ENCODE data around the gene PARP4. TPM values are rescaled to one million over a fixed set of nuclear protein-coding genes. Genes with fewer than 3 reads are reported as not detected.

PARP4 gene
- total and polyA plus RNA-seq, 2 of the 13 experiments (the other 11 are each of a cell fraction or from before 2014, with no cell fraction given), result 40.5 to 42.6 TPM

DNA sequence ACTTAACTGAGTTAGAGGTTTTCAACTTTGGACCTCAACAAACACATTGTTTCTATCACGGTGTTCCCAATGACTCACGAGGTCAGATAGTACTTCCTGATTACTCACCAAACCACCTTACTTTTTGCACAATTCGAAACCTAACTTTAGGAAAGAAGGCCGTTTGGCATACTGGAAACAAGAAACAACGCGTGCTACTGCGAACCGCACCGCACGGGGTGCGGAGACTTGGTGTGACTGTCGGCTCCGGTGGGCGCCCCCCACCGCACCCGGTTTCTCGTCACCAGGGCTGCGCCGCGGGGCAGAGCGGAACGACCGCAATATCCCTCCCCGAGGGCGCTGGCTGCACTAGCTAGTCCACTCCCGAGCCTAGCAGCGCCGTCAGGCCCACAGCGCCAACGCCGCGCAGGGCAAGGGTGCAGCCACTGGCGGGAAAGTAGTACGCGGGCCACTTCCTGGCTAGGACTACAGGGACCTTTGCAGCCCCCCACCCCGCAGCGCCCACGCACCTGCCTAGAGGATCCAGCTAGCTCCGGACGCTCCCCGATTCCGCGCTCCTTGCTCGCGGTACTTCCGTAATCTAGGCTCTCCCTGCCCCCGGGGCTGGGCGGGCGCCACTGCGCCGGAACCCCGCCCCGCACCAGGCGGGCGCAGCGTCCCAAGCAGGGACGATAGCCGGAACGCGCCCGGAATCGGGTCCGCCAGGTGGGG, at the start of gene PARP4 (continued):
- TF ChIP-seq, protein P1, sequence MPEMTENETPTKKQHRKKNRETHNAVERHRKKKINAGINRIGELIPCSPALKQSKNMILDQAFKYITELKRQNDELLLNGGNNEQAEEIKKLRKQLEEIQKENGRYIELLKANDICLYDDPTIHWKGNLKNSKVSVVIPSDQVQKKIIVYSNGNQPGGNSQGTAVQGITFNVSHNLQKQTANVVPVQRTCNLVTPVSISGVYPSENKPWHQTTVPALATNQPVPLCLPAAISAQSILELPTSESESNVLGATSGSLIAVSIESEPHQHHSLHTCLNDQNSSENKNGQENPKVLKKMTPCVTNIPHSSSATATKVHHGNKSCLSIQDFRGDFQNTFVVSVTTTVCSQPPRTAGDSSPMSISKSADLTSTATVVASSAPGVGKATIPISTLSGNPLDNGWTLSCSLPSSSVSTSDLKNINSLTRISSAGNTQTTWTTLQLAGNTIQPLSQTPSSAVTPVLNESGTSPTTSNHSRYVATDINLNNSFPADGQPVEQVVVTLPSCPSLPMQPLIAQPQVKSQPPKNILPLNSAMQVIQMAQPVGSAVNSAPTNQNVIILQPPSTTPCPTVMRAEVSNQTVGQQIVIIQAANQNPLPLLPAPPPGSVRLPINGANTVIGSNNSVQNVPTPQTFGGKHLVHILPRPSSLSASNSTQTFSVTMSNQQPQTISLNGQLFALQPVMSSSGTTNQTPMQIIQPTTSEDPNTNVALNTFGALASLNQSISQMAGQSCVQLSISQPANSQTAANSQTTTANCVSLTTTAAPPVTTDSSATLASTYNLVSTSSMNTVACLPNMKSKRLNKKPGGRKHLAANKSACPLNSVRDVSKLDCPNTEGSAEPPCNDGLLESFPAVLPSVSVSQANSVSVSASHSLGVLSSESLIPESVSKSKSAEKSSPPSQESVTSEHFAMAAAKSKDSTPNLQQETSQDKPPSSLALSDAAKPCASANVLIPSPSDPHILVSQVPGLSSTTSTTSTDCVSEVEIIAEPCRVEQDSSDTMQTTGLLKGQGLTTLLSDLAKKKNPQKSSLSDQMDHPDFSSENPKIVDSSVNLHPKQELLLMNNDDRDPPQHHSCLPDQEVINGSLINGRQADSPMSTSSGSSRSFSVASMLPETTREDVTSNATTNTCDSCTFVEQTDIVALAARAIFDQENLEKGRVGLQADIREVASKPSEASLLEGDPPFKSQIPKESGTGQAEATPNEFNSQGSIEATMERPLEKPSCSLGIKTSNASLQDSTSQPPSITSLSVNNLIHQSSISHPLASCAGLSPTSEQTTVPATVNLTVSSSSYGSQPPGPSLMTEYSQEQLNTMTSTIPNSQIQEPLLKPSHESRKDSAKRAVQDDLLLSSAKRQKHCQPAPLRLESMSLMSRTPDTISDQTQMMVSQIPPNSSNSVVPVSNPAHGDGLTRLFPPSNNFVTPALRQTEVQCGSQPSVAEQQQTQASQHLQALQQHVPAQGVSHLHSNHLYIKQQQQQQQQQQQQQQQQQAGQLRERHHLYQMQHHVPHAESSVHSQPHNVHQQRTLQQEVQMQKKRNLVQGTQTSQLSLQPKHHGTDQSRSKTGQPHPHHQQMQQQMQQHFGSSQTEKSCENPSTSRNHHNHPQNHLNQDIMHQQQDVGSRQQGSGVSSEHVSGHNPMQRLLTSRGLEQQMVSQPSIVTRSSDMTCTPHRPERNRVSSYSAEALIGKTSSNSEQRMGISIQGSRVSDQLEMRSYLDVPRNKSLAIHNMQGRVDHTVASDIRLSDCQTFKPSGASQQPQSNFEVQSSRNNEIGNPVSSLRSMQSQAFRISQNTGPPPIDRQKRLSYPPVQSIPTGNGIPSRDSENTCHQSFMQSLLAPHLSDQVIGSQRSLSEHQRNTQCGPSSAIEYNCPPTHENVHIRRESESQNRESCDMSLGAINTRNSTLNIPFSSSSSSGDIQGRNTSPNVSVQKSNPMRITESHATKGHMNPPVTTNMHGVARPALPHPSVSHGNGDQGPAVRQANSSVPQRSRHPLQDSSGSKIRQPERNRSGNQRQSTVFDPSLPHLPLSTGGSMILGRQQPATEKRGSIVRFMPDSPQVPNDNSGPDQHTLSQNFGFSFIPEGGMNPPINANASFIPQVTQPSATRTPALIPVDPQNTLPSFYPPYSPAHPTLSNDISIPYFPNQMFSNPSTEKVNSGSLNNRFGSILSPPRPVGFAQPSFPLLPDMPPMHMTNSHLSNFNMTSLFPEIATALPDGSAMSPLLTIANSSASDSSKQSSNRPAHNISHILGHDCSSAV (CRISPR knock-in tag; IDR thresholded peaks at IDR 0.05; ENCODE audit: borderline replicate concordance), result 0 out of 2 replicates have a peak, but pooled peaks have one; percentile 46
- peak in 1 of 2 experiments; percentile 4; a peak in 1 of 4 replicates for TF ChIP-seq MAFK (conservative IDR thresholded peaks at IDR 0.05 in 1 of 2, IDR thresholded peaks at IDR 0.05 in 1 of 2; ENCODE audit: low read length in 2 of 2)
- TF ChIP-seq HCFC1 (IDR thresholded peaks at IDR 0.05; ENCODE audit: low read depth, low read length), result no peak
- TF ChIP-seq, protein P2, sequence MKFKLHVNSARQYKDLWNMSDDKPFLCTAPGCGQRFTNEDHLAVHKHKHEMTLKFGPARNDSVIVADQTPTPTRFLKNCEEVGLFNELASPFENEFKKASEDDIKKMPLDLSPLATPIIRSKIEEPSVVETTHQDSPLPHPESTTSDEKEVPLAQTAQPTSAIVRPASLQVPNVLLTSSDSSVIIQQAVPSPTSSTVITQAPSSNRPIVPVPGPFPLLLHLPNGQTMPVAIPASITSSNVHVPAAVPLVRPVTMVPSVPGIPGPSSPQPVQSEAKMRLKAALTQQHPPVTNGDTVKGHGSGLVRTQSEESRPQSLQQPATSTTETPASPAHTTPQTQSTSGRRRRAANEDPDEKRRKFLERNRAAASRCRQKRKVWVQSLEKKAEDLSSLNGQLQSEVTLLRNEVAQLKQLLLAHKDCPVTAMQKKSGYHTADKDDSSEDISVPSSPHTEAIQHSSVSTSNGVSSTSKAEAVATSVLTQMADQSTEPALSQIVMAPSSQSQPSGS (CRISPR knock-in tag; IDR thresholded peaks at IDR 0.05), result peak; percentile 20
- TF ChIP-seq NR2C2 (CRISPR knock-in tag; IDR thresholded peaks at IDR 0.05; ENCODE audit: borderline replicate concordance), result peak; percentile 91
- peak; percentile 69; the same call in 1 of the 2 replicates for TF ChIP-seq ZC3H4 (CRISPR knock-in tag; IDR thresholded peaks at IDR 0.05; ENCODE audit: borderline replicate concordance)
- TF ChIP-seq, protein P3, sequence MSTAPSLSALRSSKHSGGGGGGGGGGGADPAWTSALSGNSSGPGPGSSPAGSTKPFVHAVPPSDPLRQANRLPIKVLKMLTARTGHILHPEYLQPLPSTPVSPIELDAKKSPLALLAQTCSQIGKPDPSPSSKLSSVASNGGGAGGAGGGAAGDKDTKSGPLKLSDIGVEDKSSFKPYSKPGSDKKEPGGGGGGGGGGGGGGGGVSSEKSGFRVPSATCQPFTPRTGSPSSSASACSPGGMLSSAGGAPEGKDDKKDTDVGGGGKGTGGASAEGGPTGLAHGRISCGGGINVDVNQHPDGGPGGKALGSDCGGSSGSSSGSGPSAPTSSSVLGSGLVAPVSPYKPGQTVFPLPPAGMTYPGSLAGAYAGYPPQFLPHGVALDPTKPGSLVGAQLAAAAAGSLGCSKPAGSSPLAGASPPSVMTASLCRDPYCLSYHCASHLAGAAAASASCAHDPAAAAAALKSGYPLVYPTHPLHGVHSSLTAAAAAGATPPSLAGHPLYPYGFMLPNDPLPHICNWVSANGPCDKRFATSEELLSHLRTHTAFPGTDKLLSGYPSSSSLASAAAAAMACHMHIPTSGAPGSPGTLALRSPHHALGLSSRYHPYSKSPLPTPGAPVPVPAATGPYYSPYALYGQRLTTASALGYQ (CRISPR knock-in tag; IDR thresholded peaks at IDR 0.05), result peak; percentile 62; the same call in 1 of the 2 replicates
- TF ChIP-seq SALL2 (CRISPR knock-in tag; IDR thresholded peaks at IDR 0.05), result peak; percentile 46; the same call in 1 of the 2 replicates
- TF ChIP-seq ZNF660 (CRISPR knock-in tag; IDR thresholded peaks at IDR 0.05; ENCODE audit: borderline replicate concordance, low read depth), result no peak
- TF ChIP-seq, protein P4, sequence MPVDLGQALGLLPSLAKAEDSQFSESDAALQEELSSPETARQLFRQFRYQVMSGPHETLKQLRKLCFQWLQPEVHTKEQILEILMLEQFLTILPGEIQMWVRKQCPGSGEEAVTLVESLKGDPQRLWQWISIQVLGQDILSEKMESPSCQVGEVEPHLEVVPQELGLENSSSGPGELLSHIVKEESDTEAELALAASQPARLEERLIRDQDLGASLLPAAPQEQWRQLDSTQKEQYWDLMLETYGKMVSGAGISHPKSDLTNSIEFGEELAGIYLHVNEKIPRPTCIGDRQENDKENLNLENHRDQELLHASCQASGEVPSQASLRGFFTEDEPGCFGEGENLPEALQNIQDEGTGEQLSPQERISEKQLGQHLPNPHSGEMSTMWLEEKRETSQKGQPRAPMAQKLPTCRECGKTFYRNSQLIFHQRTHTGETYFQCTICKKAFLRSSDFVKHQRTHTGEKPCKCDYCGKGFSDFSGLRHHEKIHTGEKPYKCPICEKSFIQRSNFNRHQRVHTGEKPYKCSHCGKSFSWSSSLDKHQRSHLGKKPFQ (CRISPR knock-in tag; IDR thresholded peaks at IDR 0.05; ENCODE audit: insufficient replicate concordance), result peak; percentile 78
- TF ChIP-seq CBFB (CRISPR knock-in tag; IDR thresholded peaks at IDR 0.05), result peak; percentile 84
- TF ChIP-seq, protein P5, sequence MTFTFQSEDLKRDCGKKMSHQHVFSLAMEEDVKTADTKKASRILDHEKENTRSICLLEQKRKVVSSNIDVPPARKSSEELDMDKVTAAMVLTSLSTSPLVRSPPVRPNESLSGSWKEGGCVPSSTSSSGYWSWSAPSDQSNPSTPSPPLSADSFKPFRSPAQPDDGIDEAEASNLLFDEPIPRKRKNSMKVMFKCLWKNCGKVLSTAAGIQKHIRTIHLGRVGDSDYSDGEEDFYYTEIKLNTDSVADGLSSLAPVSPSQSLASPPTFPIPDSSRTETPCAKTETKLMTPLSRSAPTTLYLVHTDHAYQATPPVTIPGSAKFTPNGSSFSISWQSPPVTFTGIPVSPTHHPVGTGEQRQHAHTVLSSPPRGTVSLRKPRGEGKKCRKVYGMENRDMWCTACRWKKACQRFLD (CRISPR knock-in tag; IDR thresholded peaks at IDR 0.05; ENCODE audit: borderline replicate concordance), result peak; percentile 65; the same call in 1 of the 2 replicates
